ENCODE results near the gene HOXA13.

HOXA13 gene

DNA sequence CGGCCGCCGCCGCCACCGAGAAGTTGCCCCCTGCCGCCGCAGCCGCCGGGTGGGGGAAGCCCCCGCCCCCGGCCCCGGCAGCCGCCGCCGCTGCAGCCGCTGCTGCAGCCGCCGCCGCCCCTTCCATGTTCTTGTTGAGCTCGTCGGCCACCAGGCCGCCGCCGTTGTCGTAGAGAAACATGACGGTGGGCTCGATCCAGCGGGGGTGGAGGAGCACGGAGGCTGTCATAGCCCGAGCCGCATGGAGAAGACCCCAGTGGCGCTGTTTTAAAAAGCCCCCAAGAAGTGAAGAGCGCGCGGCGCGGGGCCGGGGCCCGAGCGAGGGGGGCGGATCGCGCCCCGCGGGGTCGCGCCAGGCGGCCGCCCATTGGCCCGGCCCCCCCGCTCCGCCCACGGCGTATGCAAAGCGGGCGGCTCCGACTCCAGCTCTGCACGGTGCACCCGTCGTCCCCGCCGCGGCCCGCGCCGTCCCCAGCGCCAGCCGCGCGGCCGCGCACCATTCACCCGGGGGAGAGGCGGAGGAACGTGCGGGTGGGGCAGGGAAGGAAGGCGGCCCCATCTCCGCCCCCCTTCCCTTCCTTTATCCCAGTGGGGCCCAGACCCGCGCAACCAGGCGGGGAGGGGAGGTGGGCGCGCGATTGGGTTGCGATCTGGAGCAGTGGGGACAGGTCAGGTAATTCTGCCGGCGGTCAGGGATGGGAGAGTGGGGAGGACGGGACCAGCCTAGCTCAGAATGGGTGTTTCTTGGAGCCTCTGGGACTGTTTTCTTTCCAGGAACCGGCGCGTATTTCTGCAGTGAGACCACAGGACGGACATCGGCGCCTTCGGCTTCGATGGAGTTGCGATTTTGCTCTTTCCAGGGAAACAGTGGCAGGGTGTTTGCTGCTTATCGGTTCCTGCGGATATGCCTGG is at the start of gene HOXA13:
Gene HOXA13 (minus strand): TSS at position 243 of the 912 bp plus-strand sequence. CDS start 14 bp downstream, at position 229.
- Histone ChIP-seq H3K4me3 (peak within 1 kb of the TSS; percentile 35 to 44), H3K9me3 (no peaks in the 10 kb centered on the region), H3K27ac (no peak within 1 kb of the TSS), H3K27me3 (peaks cover 4 to 97% of the 10 kb centered on the region in 2 donors), H3K4me1 (peaks cover 0 to 43% (median 21%) of the 10 kb centered on the region in 4 donors), H3K36me3 (no peaks in the 10 kb centered on the region)
- intact Hi-C loops (cut with DNase I; ENCODE audit: low total_unique reads): loop anchor here (10.0 kb wide), 3 partner anchors 375 to 895 kb away; no protein-coding TSS in a partner anchor
- peak in 1 of 2 donors; percentile 65 for DNase-seq
- TF ChIP-seq, protein P1, sequence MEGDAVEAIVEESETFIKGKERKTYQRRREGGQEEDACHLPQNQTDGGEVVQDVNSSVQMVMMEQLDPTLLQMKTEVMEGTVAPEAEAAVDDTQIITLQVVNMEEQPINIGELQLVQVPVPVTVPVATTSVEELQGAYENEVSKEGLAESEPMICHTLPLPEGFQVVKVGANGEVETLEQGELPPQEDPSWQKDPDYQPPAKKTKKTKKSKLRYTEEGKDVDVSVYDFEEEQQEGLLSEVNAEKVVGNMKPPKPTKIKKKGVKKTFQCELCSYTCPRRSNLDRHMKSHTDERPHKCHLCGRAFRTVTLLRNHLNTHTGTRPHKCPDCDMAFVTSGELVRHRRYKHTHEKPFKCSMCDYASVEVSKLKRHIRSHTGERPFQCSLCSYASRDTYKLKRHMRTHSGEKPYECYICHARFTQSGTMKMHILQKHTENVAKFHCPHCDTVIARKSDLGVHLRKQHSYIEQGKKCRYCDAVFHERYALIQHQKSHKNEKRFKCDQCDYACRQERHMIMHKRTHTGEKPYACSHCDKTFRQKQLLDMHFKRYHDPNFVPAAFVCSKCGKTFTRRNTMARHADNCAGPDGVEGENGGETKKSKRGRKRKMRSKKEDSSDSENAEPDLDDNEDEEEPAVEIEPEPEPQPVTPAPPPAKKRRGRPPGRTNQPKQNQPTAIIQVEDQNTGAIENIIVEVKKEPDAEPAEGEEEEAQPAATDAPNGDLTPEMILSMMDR (IDR thresholded peaks at IDR 0.05): no peak

DNA sequence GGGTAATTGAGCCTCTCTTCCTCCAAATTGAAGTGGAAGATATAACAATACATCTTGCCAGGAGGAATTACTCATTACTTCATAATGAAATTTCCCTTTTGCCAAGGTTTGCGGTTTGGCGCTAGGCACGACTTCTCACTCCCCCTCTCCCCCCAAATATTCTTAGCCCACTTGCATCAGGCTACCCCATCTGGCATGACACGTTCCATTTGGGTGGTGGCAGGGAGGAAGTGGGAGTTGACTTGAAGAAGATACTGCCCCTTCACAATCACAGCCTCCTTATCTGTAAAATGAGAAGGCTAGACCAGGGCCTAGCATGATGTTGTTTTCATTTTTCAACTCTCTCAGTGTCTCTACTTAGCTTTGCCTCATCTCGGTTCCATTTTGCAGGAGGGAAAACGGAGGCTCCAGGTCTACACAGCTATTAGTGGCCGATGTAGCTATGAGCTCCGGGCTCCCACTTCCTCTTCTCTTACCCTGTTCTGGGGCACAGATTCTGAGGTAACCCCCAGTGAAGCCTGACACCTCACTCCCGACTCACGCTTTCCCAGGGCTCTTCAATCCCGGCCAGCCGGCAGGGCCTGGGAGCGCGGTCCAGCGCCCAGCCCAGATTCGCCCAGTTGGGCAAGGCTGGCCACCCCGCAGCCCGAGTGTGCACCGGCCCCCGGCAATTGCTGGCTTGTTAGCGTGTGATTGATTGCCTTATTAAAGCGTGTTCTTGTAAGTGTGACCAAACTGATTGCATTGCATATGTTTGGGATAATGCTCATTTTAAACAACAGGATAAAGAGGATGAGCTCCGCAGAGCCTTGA is 49.2 kb upstream of the HOXA13 start:
- H3K27me3 ChIP-seq: peaks cover 6 to 94% of the 10 kb centered on the region in 2 donors
- no peak overlapping the region for H3K27ac ChIP-seq
- no peak for DNase-seq

DNA sequence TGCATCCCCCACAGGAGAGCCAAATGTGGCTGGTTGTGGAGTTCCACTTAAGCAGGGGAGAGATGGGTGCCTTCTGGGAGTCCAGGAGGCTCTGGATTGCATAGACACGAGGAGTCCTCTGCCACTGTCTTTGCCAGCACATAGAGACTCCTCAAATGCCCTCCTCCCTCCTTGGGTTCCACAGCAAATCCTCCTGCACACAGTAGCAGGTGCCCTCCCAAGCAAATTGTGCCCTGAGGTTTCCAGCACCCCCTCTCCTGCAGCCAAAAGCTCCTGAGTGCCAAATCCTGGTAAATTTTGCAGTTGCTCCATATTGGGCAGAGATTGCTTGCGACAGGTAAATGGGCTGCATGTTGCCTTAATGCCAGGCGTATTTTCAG is 48.5 kb upstream of the HOXA13 start:
- TF ChIP-seq, protein P1 (IDR thresholded peaks at IDR 0.05): no peak
- H3K4me3 ChIP-seq: no peak overlapping the region
- no peaks in the 10 kb centered on the region for H3K36me3 ChIP-seq
- peaks cover 6 to 100% of the 10 kb centered on the region in 2 donors for H3K27me3 ChIP-seq
- peaks cover 0 to 41% (median 34%) of the 10 kb centered on the region in 4 donors for H3K4me1 ChIP-seq
- no peak for DNase-seq
- H3K27ac ChIP-seq: no peak overlapping the region
- intact Hi-C loops (cut with DNase I; ENCODE audit: low total_unique reads): no loop called here
- H3K9me3 ChIP-seq: no peaks in the 10 kb centered on the region

More for the DNA sequence above, 49.2 kb upstream of the HOXA13 start:
- TF ChIP-seq, protein P1 (IDR thresholded peaks at IDR 0.05): no peak
- H3K4me3 ChIP-seq: no peak overlapping the region
- intact Hi-C loops (cut with DNase I; ENCODE audit: low total_unique reads): no loop called here
- no peaks in the 10 kb centered on the region for H3K9me3 ChIP-seq
- H3K4me1 ChIP-seq: peaks cover 0 to 34% (median 30%) of the 10 kb centered on the region in 4 donors
- no peaks in the 10 kb centered on the region for H3K36me3 ChIP-seq

DNA sequence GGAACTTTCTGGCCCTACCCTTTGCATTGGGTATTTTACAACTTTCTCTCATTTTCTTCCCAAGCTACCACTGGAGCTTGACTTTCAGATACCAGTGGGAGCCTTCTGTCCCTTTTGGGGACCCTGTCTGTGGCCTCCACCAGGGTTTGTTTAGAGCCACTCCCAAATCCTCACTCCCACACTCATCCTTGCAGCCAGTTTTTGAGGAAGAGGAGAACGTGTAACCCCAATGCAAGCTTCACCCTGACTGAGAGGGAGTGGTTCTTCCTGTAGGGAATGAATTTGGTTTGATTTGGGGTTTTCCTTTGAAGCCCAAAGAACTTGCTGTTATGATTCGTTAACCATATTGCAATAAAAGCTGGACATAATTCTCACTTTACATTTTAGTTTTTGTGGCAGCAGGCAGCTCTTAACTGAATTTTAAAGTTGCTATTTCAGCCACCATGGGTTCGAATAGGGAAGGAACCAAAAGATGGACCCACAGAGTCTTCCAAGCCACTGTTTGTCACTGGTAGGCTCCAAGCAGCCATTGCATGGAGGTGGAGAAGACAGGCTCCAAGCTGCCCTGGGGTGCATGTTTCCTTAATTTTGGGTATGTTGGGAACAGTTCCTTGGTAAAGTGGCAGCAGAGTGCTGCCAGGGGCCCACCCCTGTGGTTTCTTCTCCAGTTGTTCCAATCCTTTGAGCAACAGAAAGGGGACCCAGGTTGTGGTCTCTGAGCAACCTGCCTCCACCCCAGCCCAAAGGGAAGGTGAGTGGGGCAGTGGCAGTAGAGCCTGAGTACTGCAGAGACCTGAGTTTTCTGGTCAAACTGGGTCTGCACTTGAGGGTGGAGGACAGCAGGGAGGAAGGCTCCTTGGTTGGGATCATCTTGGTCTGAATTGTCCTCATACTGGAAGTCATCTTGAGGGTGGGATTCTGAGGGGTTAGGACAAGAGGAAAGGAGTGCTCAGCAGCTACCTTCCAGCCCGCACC is 47.8 kb upstream of the HOXA13 start:
- TF ChIP-seq, protein P1 (IDR thresholded peaks at IDR 0.05): no peak
- H3K27me3 ChIP-seq: peaks cover 6 to 100% of the 10 kb centered on the region in 2 donors
- H3K27ac ChIP-seq: no peak overlapping the region
- intact Hi-C loops (cut with DNase I; ENCODE audit: low total_unique reads): no loop called here
- no peak for DNase-seq
- peaks cover 0 to 48% (median 40%) of the 10 kb centered on the region in 4 donors for H3K4me1 ChIP-seq
- no peaks in the 10 kb centered on the region for H3K9me3 ChIP-seq
- no peaks in the 10 kb centered on the region for H3K36me3 ChIP-seq
- no peak overlapping the region for H3K4me3 ChIP-seq

DNA sequence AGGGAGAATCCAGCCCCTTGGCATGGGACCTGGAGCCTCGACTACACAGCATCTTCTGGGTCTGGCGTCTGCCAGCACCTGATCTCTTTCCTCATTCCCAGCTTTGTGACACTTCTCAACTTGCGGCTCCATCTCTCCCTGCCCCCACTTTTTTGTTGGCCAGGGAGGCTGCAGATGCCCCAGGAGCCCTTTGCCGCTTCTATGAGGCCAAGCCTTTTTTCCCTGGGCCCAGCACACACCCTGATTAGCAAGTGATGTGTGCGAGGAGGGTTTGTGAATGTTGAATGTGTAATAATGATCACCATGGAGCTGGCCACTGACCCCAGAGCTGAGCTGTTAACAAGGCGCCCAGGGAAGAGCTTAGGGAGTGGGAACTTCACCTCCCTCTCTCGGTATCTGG is 47.1 kb upstream of the HOXA13 start:
- intact Hi-C loops (cut with DNase I; ENCODE audit: low total_unique reads): no loop called here
- peaks cover 0 to 54% (median 45%) of the 10 kb centered on the region in 4 donors for H3K4me1 ChIP-seq
- peaks cover 6 to 100% of the 10 kb centered on the region in 2 donors for H3K27me3 ChIP-seq
- DNase-seq: no peak
- no peaks in the 10 kb centered on the region for H3K9me3 ChIP-seq
- no peak overlapping the region for H3K27ac ChIP-seq
- TF ChIP-seq, protein P1 (IDR thresholded peaks at IDR 0.05): no peak
- no peak overlapping the region for H3K4me3 ChIP-seq
- H3K36me3 ChIP-seq: no peaks in the 10 kb centered on the region
